NB4 (cell line): ENCODE data around the gene CNTNAP2.

Experiments used
- DNase-seq: peaks from one replicate; pipeline ENCODE4 v3.0.0; 2010; ENCODE audit warnings: low read depth
- H3K4me3 ChIP-seq: one replicate; pipeline ENCODE4 v1.5.1; 2011; ENCODE audit warnings: mild to moderate bottlenecking, low read depth, low read length, moderate library complexity
- CTCF ChIP-seq: IDR thresholded peaks from one replicate; pipeline ENCODE4 v1.5.1; 2012; ENCODE audit warnings: low read depth, low read length
- MAX ChIP-seq: IDR thresholded peaks from 2 replicates; pipeline ENCODE4 v1.6.1; 2011; ENCODE audit warnings: low read depth, low read length
- MYC ChIP-seq: IDR thresholded peaks from 2 replicates; pipeline ENCODE4 v1.6.1; 2011; ENCODE audit warnings: low read depth, low read length
- POLR2A ChIP-seq: IDR thresholded peaks from 2 replicates; pipeline ENCODE4 v1.6.1; 2011; ENCODE audit warnings: mild to moderate bottlenecking; ENCODE audit not compliant: insufficient read length; ENCODE audit errors: extremely low read depth

Gene CNTNAP2

GRCh38 chr7:147438216-147438615, 1321.6 kb downstream of the CNTNAP2 start:
- no peak for DNase-seq
- no peak overlapping the region for H3K4me3 ChIP-seq
- TF ChIP-seq MAX = no peak
- no peak for TF ChIP-seq MYC
- TF ChIP-seq CTCF = no peak
- TF ChIP-seq POLR2A = no peak

DNA sequence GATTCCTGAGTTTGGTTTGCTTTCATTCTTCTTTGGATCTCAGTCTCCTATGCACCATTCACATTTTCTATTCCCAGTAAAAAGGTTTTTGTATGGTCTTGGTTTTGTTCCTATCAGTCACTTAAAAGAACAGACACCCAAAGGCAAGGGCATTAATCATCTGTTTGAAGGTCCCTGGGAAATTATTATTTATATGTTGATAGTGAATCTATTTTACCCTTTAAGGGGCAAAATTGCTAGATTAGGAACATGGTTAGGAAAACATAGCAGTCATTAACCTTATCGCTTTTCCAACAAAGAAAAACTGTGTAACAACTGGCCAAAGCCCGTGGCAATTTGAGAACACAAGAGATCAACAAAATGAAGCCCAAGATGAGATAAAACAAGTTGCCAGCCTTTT, 1327.3 kb downstream of the CNTNAP2 start:
- H3K4me3 ChIP-seq = no peak overlapping the region
- DNase-seq = no peak
- no peak for TF ChIP-seq POLR2A
- no peak for TF ChIP-seq CTCF
- no peak for TF ChIP-seq MYC
- TF ChIP-seq MAX = no peak

- no peak for DNase-seq
- H3K4me3 ChIP-seq = no peak overlapping the region
- TF ChIP-seq MYC (no peak), MAX (no peak), POLR2A (no peak), CTCF (no peak)
Measured at GRCh38 chr7:147452816-147453215, 1336.2 kb downstream of the CNTNAP2 start.

- H3K4me3 ChIP-seq = no peak overlapping the region
- no peak for TF ChIP-seq POLR2A
- TF ChIP-seq MYC = no peak
- TF ChIP-seq CTCF = no peak
- no peak for TF ChIP-seq MAX
- DNase-seq = no peak
Measured at GRCh38 chr7:147465223-147465622, 1348.6 kb downstream of the CNTNAP2 start.

GRCh38 chr7:147472556-147472955, 1356.0 kb downstream of the CNTNAP2 start:
- no peak for TF ChIP-seq CTCF
- no peak for TF ChIP-seq MYC
- TF ChIP-seq POLR2A = no peak
- no peak for TF ChIP-seq MAX
- no peak overlapping the region for H3K4me3 ChIP-seq
- DNase-seq = no peak

- no peak for DNase-seq
- H3K4me3 ChIP-seq = no peak overlapping the region
- TF ChIP-seq POLR2A (no peak), MYC (no peak), CTCF (no peak), MAX (no peak)
Measured at GRCh38 chr7:147474862-147475261, 1358.3 kb downstream of the CNTNAP2 start.
